Renal cortical epithelial cell (primary cell): ENCODE results near the gene MET. TPM values are rescaled to one million over a fixed set of nuclear protein-coding genes. Genes with fewer than 3 reads are reported as not detected.
A peak's percentile ranks its signal among the peaks of the same experiment; 100 is the strongest.
"Not testable (repeated sequence)": the region's sequence is repeated elsewhere in the genome, so short reads cannot be mapped to it uniquely, and the experiment has no call there.

Experiments
- DNase-seq: peaks from one replicate; pipeline ENCODE4 v3.0.0-alpha.2; 2011; ENCODE audit warnings: low read depth
- total RNA-seq: library from RNA; depleted of rRNA; stranded (reverse); fragments of >200 nt; gene quantifications from 2 replicates; pipeline ENCODE4 v1.2.3, GENCODE V29; 2014

The MET gene
- total RNA-seq, 1 donor from 2014 or later = 255 TPM

GRCh38 chr7:116697761-116698160 lies 25.8 kb downstream of the MET start:
- DNase-seq = peak; percentile 64

GRCh38 chr7:116698396-116698795 lies 26.4 kb downstream of the MET start:
- peak; percentile 77 for DNase-seq

GRCh38 chr7:116698930-116699721 lies 27.1 kb downstream of the MET start:
- DNase-seq = no peak

GRCh38 chr7:116699722-116700120 lies 27.7 kb downstream of the MET start:
- no peak for DNase-seq

- DNase-seq = no peak
Observed at GRCh38 chr7:116702046-116702785, 30.2 kb downstream of the MET start.

- no peak for DNase-seq
Observed at GRCh38 chr7:116704650-116705228, 32.7 kb downstream of the MET start.

- no peak for DNase-seq
Observed at GRCh38 chr7:116705419-116705818, 33.4 kb downstream of the MET start.

- peak; percentile 93 for DNase-seq
Observed at GRCh38 chr7:116706668-116707126, 34.7 kb downstream of the MET start.

GRCh38 chr7:116707289-116707688 lies 35.3 kb downstream of the MET start:
- DNase-seq = no peak

- DNase-seq = peak; percentile 45
Observed at GRCh38 chr7:116708248-116708647, 36.3 kb downstream of the MET start.

- no peak for DNase-seq
Observed at GRCh38 chr7:116708861-116709260, 36.9 kb downstream of the MET start.

- DNase-seq = no peak
Observed at GRCh38 chr7:116709336-116709735, 37.3 kb downstream of the MET start.

- peak; percentile 97 for DNase-seq
Observed at GRCh38 chr7:116710764-116711452, 38.9 kb downstream of the MET start.

GRCh38 chr7:116711790-116712189 lies 39.8 kb downstream of the MET start:
- DNase-seq = no peak

GRCh38 chr7:116713500-116713899 lies 41.5 kb downstream of the MET start:
- no peak for DNase-seq

- DNase-seq = peak; percentile 54
Observed at GRCh38 chr7:116713918-116714317, 41.9 kb downstream of the MET start.

GRCh38 chr7:116715077-116715476 lies 43.1 kb downstream of the MET start:
- no peak for DNase-seq

- DNase-seq = no peak
Observed at GRCh38 chr7:116717137-116717536, 45.1 kb downstream of the MET start.

- DNase-seq = not testable (repeated sequence)
Observed at GRCh38 chr7:116723959-116724529, 52.0 kb downstream of the MET start.

- no peak for DNase-seq
Observed at GRCh38 chr7:116724560-116725231, 52.7 kb downstream of the MET start.

GRCh38 chr7:116726149-116726548 lies 54.2 kb downstream of the MET start:
- no peak for DNase-seq
